HCT116 (cell line): ENCODE data around the gene THSD4. TPM values are rescaled to one million over a fixed set of nuclear protein-coding genes. Genes with fewer than 3 reads are reported as not detected.

Experiments
- ATAC-seq: fragments of 200-7000 bp; cut with Tn5 transposase; 2 replicates; pipeline ENCODE4 v1.9.1; 2020; ENCODE audit warnings: mild to moderate bottlenecking, moderate library complexity
- BruUV-seq: library from RNA; stranded (reverse); fragments of 400-500 nt; replicated peaks from 2 replicates; lab custom pipeline; 2021; lab: Mats Ljungman, UMichigan
- CTCF ChIA-PET: fragments of 300-600 bp; sonication (Branson Sonifier 250); formaldehyde crosslinking; loops from one replicate; lab custom pipeline; 2021; ENCODE audit warnings: antibody characterized with exemption; lab: Charles Lee
- POLR2A ChIA-PET: fragments of 300-600, 350-600 bp; sonication (Branson Sonifier 250); formaldehyde crosslinking; loops from one replicate; lab custom pipeline; 2021; ENCODE audit warnings: antibody characterized with exemption; lab: Charles Lee
- RAD21 ChIA-PET, 2 experiments: fragments of 300-600 bp; sonication (Branson Sonifier 250); formaldehyde crosslinking; loops; one replicate each; lab custom pipeline; 2023; ENCODE audit warnings: low total read pairs in 2 of 2; ENCODE audit not compliant: uncharacterized antibody in 2 of 2, unreplicated experiment in 2 of 2, low non-redundant PET in 1 of 2; lab: Charles Lee
- DNase-seq: peaks from one replicate; pipeline ENCODE4 v3.0.0-alpha.2; 2010; ENCODE audit warnings: low read depth, low spot score
- H2AFZ ChIP-seq: fragments of 200-600 bp; shearing (Covaris generic), sonication (generic); 2 replicates; pipeline ENCODE4 v1.6.1; 2017; ENCODE audit warnings: low read depth, mixed run types, mixed read lengths, antibody characterized with exemption, low read length; ENCODE audit not compliant: poor library complexity, severe bottlenecking
- H3K27ac ChIP-seq: 2 replicates; pipeline ENCODE4 v1.5.1; 2012; ENCODE audit warnings: low read depth, low read length
- H3K27me3 ChIP-seq: fragments of 200-600 bp; sonication (generic); 2 replicates; pipeline ENCODE4 v1.6.1; 2016; ENCODE audit warnings: mixed run types, low read length, mixed read lengths; ENCODE audit not compliant: insufficient read depth
- H3K36me3 ChIP-seq, 2 experiments: fragments of 200-500 bp in 1 of 2; fragments of 200-600 bp in 1 of 2; sonication (Bioruptor generic) in 1 of 2; sonication (generic) in 1 of 2; 2 replicates each; pipeline versions ENCODE4 v1.5.1 to v1.6.1; 2014 to 2016; ENCODE audit warnings: low read length in 2 of 2, inconsistent platforms in 1 of 2, mixed read lengths in 1 of 2, mixed run types in 1 of 2; ENCODE audit not compliant: insufficient read depth in 2 of 2, control insufficient read depth in 1 of 2
- H3K4me1 ChIP-seq, 2 experiments: fragments of 200-600 bp in 1 of 2; sonication (generic) in 1 of 2; 2 replicates each; pipeline versions ENCODE4 v1.5.1 to v1.6.1; 2012 to 2017; ENCODE audit warnings: low read length in 2 of 2, inconsistent platforms in 1 of 2, mild to moderate bottlenecking in 1 of 2, mixed read lengths in 1 of 2, mixed run types in 1 of 2, moderate library complexity in 1 of 2; ENCODE audit not compliant: insufficient read depth in 2 of 2, control insufficient read depth in 1 of 2
- H3K4me2 ChIP-seq: fragments of 200-600 bp; sonication (generic); 2 replicates; pipeline ENCODE4 v1.6.1; 2017; ENCODE audit warnings: mixed run types, low read length, mixed read lengths
- H3K4me3 ChIP-seq, 2 experiments: fragments of 200-600 bp in 1 of 2; sonication (generic) in 1 of 2; replicated peaks in 1 of 2; 2 replicates each; pipeline ENCODE4 v1.5.1; 2011 to 2016; ENCODE audit warnings: low read length in 2 of 2, control low read depth in 1 of 2, low read depth in 1 of 2, mild to moderate bottlenecking in 1 of 2, mixed read lengths in 1 of 2, mixed run types in 1 of 2
- H3K79me2 ChIP-seq: fragments of 200-600 bp; sonication (generic); 2 replicates; pipeline ENCODE4 v1.6.1; 2017; ENCODE audit warnings: mild to moderate bottlenecking, mixed run types, low read length, moderate library complexity, mixed read lengths; ENCODE audit not compliant: insufficient read depth
- H3K9ac ChIP-seq: fragments of 200-600 bp; sonication (generic); 2 replicates; pipeline ENCODE4 v1.6.1; 2016; ENCODE audit warnings: low read length, mixed read lengths
- H3K9me2 ChIP-seq: fragments of 200-600 bp; sonication (generic), shearing (Covaris generic); 2 replicates; pipeline ENCODE4 v1.6.1; 2017; ENCODE audit warnings: mixed run types, mild to moderate bottlenecking, moderate library complexity; ENCODE audit not compliant: insufficient read depth
- H3K9me3 ChIP-seq, 2 experiments: fragments of 200-500 bp in 1 of 2; fragments of 200-600 bp in 1 of 2; sonication (Bioruptor generic) in 1 of 2; sonication (generic) in 1 of 2; 2 replicates each; pipeline ENCODE4 v1.6.1; 2014 to 2017; ENCODE audit warnings: low read length in 2 of 2, mixed read lengths in 2 of 2, inconsistent platforms in 1 of 2, low read depth in 1 of 2, mild to moderate bottlenecking in 1 of 2, mixed run types in 1 of 2, moderate library complexity in 1 of 2; ENCODE audit not compliant: control insufficient read depth in 1 of 2, insufficient read depth in 1 of 2
- H4K20me1 ChIP-seq: fragments of 200-600 bp; sonication (generic), shearing (Covaris generic); 2 replicates; pipeline ENCODE4 v1.6.1; 2017; ENCODE audit warnings: mixed run types, mild to moderate bottlenecking, moderate library complexity; ENCODE audit not compliant: insufficient read depth
- ATF3 ChIP-seq: IDR thresholded peaks from 2 replicates; pipeline ENCODE4 v1.6.1; 2012
- CTCF ChIP-seq, 3 experiments: fragments of 200-600 bp in 1 of 3; sonication (generic) in 1 of 3; IDR thresholded peaks in 2 of 3; conservative IDR thresholded peaks in 1 of 3; 2 replicates each; pipeline ENCODE4 v1.5.1; 2012 to 2017; ENCODE audit warnings: low read depth in 2 of 3, low read length in 2 of 3, antibody characterized with exemption in 1 of 3, borderline replicate concordance in 1 of 3, control low read depth in 1 of 3, mild to moderate bottlenecking in 1 of 3, mixed read lengths in 1 of 3, mixed run types in 1 of 3, moderate library complexity in 1 of 3; ENCODE audit not compliant: insufficient read depth in 1 of 3
- EZH2phosphoT487 ChIP-seq: fragments of 200-600 bp; IDR thresholded peaks from 2 replicates; pipeline ENCODE4 v1.6.1; 2018; ENCODE audit warnings: antibody characterized with exemption, borderline replicate concordance
- FOSL1 ChIP-seq: IDR thresholded peaks from 2 replicates; pipeline ENCODE4 v1.6.1; 2012; ENCODE audit warnings: low read depth
- JUND ChIP-seq: IDR thresholded peaks from 2 replicates; pipeline ENCODE4 v1.6.1; 2012
- MAX ChIP-seq: IDR thresholded peaks from 2 replicates; pipeline ENCODE4 v1.6.1; 2012
- SIN3A ChIP-seq: IDR thresholded peaks from 2 replicates; pipeline ENCODE4 v1.6.1; 2012; ENCODE audit warnings: low read depth
- SP1 ChIP-seq: IDR thresholded peaks from 2 replicates; pipeline ENCODE4 v1.6.1; 2012; ENCODE audit warnings: low read depth
- YY1 ChIP-seq: IDR thresholded peaks from 2 replicates; pipeline ENCODE4 v1.6.1; 2011; ENCODE audit warnings: low read length, low read depth, moderate library complexity, mild to moderate bottlenecking; ENCODE audit not compliant: insufficient replicate concordance; ENCODE audit errors: extremely low read depth
- ZBTB33 ChIP-seq: IDR thresholded peaks from 2 replicates; pipeline ENCODE4 v1.6.1; 2011; ENCODE audit warnings: mild to moderate bottlenecking, low read length, moderate library complexity; ENCODE audit not compliant: insufficient replicate concordance; ENCODE audit errors: extremely low read depth
- ZNF274 ChIP-seq: fragments of 200-500 bp; sonication (Bioruptor generic); IDR thresholded peaks from 2 replicates; pipeline ENCODE4 v1.6.1; 2014; ENCODE audit warnings: mild to moderate bottlenecking, low read depth, low read length, inconsistent platforms
- intact Hi-C: fragments of 100-400 bp; cut with micrococcal nuclease; formaldehyde crosslinking; loops from 2 replicates; pipeline ENCODE4 v1.10.0; 2022
- total RNA-seq: library from RNA; stranded (reverse); gene quantifications from one replicate; pipeline ENCODE4 v1.2.1, GENCODE V29; 2021; ENCODE audit not compliant: unreplicated experiment

Gene THSD4
- total RNA-seq, 1 experiment from 2014 or later, result 30.5 TPM

- no peak for DNase-seq
- Histone ChIP-seq H3K9ac (no peak overlapping the region), H3K9me2 (no peaks in the 10 kb centered on the region), H4K20me1 (no peaks in the 10 kb centered on the region), H2AFZ (no peak overlapping the region), H3K27me3 (no peaks in the 10 kb centered on the region), H3K9me3 (no peaks in the 10 kb centered on the region), H3K4me3 (no peak overlapping the region), H3K27ac (no peak overlapping the region), H3K79me2 (no peaks in the 10 kb centered on the region), H3K4me2 (peak overlapping the region; percentile 39; the same call in 1 of the 2 replicates), H3K4me1 (peaks cover 30 to 33% of the 10 kb centered on the region in 2 experiments), H3K36me3 (no peaks in the 10 kb centered on the region)
- BruUV-seq, result no TSS peak
- CTCF ChIA-PET, result interaction anchor here (3.4 kb wide), 1 partner anchor 40 kb away, joined by 28 read pairs; no protein-coding TSS in a partner anchor
- POLR2A ChIA-PET, result no interaction called here
- ATAC-seq, result no peak
- intact Hi-C loops, result no loop called here
- TF ChIP-seq CTCF (IDR thresholded peaks at IDR 0.05 in 2 of 3, conservative IDR thresholded peaks at IDR 0.05 in 1 of 3; ENCODE audit: borderline replicate concordance in 1 of 3, insufficient read depth in 1 of 3, low read depth in 2 of 3, low read length in 2 of 3) (no peak), MAX (0 out of 2 replicates have a peak, but pooled peaks have one; percentile 15), ZNF274 (no peak), SP1 (peak; percentile 44), JUND (peak; percentile 35; the same call in 1 of the 2 replicates), FOSL1 (peak; percentile 27; the same call in 1 of the 2 replicates), ATF3 (peak; percentile 51; the same call in 1 of the 2 replicates)
- RAD21 ChIA-PET, result no interaction called here
Observed at GRCh38 chr15:71792521-71792920, 677.2 kb downstream of the THSD4 start.

- ChIA-PET CTCF (interaction anchor here (0.7 to 6.8 kb wide), 2 partner anchors 45 to 358 kb away, joined by 3 to 40 read pairs; no protein-coding TSS in a partner anchor), RAD21 (no interaction called here), POLR2A (no interaction called here)
- H3K9me2 ChIP-seq, result no peaks in the 10 kb centered on the region
- no peaks in the 10 kb centered on the region for H3K79me2 ChIP-seq
- H3K4me1 ChIP-seq, result no peaks in the 10 kb centered on the region
- no peaks in the 10 kb centered on the region for H3K9me3 ChIP-seq
- no peak overlapping the region for H2AFZ ChIP-seq
- no peak overlapping the region for H3K9ac ChIP-seq
- no peaks in the 10 kb centered on the region for H3K27me3 ChIP-seq
- H4K20me1 ChIP-seq, result no peaks in the 10 kb centered on the region
- no peaks in the 10 kb centered on the region for H3K36me3 ChIP-seq
- intact Hi-C loops, result no loop called here
- ATAC-seq (no peak), DNase-seq (no peak)
- no peak overlapping the region for H3K27ac ChIP-seq
- no peak overlapping the region for H3K4me2 ChIP-seq
- no TSS peak for BruUV-seq
- TF ChIP-seq EZH2phosphoT487 (no peak), SIN3A (no peak), CTCF (IDR thresholded peaks at IDR 0.05 in 2 of 3, conservative IDR thresholded peaks at IDR 0.05 in 1 of 3; ENCODE audit: borderline replicate concordance in 1 of 3, insufficient read depth in 1 of 3, low read depth in 2 of 3, low read length in 2 of 3) (no peak), MAX (no peak), YY1 (no peak), JUND (no peak), ZBTB33 (no peak), FOSL1 (no peak)
- no peak overlapping the region for H3K4me3 ChIP-seq
Observed at GRCh38 chr15:71798641-71799040, 683.4 kb downstream of the THSD4 start.
